ENCODE measurements around the gene NQO2.

NQO2 gene

DNA sequence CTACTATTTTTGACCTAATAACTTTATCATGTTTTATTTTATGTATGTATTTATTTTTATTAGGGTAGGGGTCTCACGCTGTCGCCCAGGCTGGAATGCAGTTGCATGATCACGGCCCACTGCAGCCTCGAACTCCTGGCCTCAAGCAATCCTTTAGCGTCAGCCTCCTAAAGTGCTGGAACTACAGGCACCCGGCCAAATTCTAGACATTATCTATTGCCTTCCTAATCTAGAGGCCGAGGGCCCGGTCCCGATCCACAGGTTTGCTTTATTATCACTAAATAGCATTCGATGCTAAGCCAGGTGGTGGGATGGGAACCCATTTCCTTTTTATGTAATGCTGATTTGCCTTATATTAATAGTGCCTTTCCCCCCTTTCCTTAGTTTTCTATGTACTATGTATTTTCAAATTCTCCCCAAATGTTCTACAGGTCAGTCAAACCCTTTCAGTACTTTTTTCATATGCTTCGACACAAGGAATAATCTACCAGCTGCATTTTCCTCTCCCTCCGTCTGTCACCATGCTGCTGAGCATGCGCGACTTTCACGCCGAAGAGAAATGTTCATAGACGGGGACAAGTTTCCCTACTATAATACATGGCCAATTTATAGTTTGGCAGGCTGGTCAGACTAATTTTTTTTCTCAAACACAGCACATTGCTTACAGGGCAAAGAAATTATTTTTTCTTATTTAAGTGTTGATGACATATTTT lies 34.7 kb upstream of the NQO2 start:
- Histone ChIP-seq H3K27me3 (no peaks in the 10 kb centered on the region), H3K9me3 (no peaks in the 10 kb centered on the region), H3K4me1 (peaks cover 0 to 60% (median 18%) of the 10 kb centered on the region in 4 donors), H3K27ac (no peak overlapping the region), H3K36me3 (peaks cover 0 to 6% (median 0%) of the 10 kb centered on the region in 3 donors), H3K4me3 (no peak overlapping the region)
- intact Hi-C loops (cut with DNase I; ENCODE audit: low total_unique reads): no loop called here
- TF ChIP-seq, protein P1, sequence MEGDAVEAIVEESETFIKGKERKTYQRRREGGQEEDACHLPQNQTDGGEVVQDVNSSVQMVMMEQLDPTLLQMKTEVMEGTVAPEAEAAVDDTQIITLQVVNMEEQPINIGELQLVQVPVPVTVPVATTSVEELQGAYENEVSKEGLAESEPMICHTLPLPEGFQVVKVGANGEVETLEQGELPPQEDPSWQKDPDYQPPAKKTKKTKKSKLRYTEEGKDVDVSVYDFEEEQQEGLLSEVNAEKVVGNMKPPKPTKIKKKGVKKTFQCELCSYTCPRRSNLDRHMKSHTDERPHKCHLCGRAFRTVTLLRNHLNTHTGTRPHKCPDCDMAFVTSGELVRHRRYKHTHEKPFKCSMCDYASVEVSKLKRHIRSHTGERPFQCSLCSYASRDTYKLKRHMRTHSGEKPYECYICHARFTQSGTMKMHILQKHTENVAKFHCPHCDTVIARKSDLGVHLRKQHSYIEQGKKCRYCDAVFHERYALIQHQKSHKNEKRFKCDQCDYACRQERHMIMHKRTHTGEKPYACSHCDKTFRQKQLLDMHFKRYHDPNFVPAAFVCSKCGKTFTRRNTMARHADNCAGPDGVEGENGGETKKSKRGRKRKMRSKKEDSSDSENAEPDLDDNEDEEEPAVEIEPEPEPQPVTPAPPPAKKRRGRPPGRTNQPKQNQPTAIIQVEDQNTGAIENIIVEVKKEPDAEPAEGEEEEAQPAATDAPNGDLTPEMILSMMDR (IDR thresholded peaks at IDR 0.05): no peak
- DNase-seq: no peak

DNA sequence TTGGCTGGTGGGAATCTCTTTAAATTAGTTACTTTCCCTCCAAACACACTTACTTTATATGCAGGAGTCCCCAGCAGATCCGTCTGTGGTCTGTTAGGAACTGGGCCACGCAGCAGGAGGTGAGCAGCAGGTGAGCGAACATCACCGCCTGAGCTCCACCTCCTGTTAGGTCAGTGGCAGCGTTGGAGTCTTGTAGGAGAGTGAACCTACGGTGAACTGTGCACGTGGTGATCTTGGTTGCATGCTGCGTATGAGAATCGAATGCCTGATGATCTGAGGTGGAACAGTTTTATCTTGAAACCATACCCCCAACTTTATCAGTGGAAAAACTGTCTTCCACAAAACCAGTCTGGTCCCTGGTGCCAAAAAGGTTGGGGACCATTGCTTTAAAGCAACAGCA lies 33.3 kb upstream of the NQO2 start:
- peaks cover 0 to 51% (median 11%) of the 10 kb centered on the region in 4 donors for H3K4me1 ChIP-seq
- intact Hi-C loops (cut with DNase I; ENCODE audit: low total_unique reads): no loop called here
- no peaks in the 10 kb centered on the region for H3K27me3 ChIP-seq
- H3K36me3 ChIP-seq: peaks cover 0 to 6% (median 0%) of the 10 kb centered on the region in 3 donors
- no peak for DNase-seq
- TF ChIP-seq, protein P1 (IDR thresholded peaks at IDR 0.05): no peak
- no peaks in the 10 kb centered on the region for H3K9me3 ChIP-seq
- H3K4me3 ChIP-seq: no peak overlapping the region
- H3K27ac ChIP-seq: peak overlapping the region in 1 of 2 donors; percentile 38

DNA sequence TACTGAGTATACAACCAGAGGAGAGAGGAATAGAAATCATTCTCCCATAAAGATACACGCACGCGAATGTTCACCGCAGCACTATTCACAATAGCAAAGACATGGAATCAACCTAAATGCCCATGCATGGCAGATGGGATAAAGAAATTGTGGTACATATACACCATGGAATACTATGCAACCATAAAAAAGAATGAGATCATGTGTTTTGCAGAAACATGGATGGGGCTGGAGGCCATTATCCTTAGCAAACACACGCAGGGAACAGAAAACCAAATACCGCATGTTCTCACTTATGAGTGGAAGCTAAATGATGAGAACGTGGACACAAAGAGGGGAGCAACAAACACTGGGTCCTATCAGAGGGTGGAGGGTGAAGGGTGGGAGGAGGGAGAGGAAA lies 31.8 kb upstream of the NQO2 start:
- no peak overlapping the region for H3K27ac ChIP-seq
- intact Hi-C loops (cut with DNase I; ENCODE audit: low total_unique reads): no loop called here
- no peaks in the 10 kb centered on the region for H3K27me3 ChIP-seq
- no peak overlapping the region for H3K4me3 ChIP-seq
- DNase-seq: no peak
- H3K4me1 ChIP-seq: peaks cover 0 to 51% (median 8%) of the 10 kb centered on the region in 4 donors
- no peaks in the 10 kb centered on the region for H3K9me3 ChIP-seq
- TF ChIP-seq, protein P1 (IDR thresholded peaks at IDR 0.05): no peak
- peaks cover 0 to 6% (median 0%) of the 10 kb centered on the region in 3 donors for H3K36me3 ChIP-seq

DNA sequence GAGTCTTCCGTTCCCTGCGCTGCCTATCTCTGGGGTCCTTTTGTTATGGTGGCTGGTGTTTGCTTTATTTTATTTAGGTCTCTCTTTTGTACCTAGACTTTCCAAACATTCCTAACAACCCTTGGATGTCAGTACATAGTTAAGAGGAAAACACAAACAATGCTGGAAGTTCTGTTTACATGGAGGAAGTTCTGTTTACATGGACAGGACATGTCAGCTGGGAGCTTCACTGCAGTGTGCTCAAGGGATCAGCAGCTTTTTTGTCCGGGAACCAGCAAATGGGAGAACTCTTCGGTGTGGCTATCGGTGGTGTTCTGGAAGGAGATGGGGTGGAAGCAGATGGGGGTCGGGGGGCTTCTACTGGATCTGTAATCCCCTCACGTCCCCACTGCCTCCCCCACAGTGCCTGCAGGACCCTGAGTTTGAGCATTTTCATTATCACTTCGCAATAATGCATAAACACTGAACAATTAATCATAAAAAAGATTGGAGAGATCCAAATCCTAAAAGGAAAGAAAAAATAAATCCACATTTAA lies 31.0 kb upstream of the NQO2 start:
- intact Hi-C loops (cut with DNase I; ENCODE audit: low total_unique reads): no loop called here
- H3K36me3 ChIP-seq: peaks cover 0 to 6% (median 0%) of the 10 kb centered on the region in 3 donors
- H3K4me1 ChIP-seq: peaks cover 0 to 43% (median 8%) of the 10 kb centered on the region in 4 donors
- DNase-seq: no peak
- H3K27me3 ChIP-seq: no peaks in the 10 kb centered on the region
- no peaks in the 10 kb centered on the region for H3K9me3 ChIP-seq
- TF ChIP-seq, protein P1 (IDR thresholded peaks at IDR 0.05): no peak
- peak overlapping the region; percentile 94 to 98 for H3K27ac ChIP-seq
- H3K4me3 ChIP-seq: peak overlapping the region in 1 of 2 donors; percentile 0

DNA sequence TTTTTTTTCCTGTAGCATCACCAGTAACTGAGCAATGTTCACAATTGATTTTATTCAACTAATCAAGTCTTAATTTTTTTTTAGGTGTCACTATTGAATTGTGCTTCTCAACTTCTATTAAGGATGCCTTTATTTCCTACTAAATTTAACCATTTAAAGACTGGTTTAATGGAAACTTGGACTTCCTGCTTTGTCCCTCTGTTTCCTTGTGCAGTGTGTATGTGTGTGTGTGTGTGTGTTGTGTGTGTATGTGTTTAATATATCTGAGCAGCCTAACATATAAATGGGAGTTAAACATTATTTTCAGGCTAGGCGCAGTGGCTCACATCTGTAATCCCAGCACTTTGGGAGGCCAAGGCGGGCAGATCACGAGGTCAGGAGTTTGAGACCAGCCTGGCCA lies 30.1 kb upstream of the NQO2 start:
- no peak for DNase-seq
- Histone ChIP-seq H3K36me3 (peaks cover 0 to 6% (median 0%) of the 10 kb centered on the region in 3 donors), H3K9me3 (no peaks in the 10 kb centered on the region), H3K27ac (peak overlapping the region; percentile 94 to 98), H3K27me3 (no peaks in the 10 kb centered on the region), H3K4me3 (peak overlapping the region in 1 of 2 donors; percentile 88), H3K4me1 (peaks cover 0 to 37% (median 8%) of the 10 kb centered on the region in 4 donors)
- TF ChIP-seq, protein P1 (IDR thresholded peaks at IDR 0.05): no peak
- intact Hi-C loops (cut with DNase I; ENCODE audit: low total_unique reads): no loop called here

All from tibial artery (tissue), 4 donors.